Stimulated activated CD4-positive, alpha-beta T cell treated with anti-CD3 and anti-CD28 coated beads, Interleukin-12 subunit alpha, Interleukin-12 subunit beta, amount 100 ng/mL, for 48 hours (primary cell): ENCODE results near the gene ATG9B.

Source experiments
- DNase-seq, 3 donors: peaks; one replicate each; pipeline ENCODE4 v3.0.0-alpha.2; 2020; ENCODE audit warnings: low read depth in 2 of 3, low spot score in 1 of 3

The ATG9B gene

GRCh38 chr7:151024435-151025056, at the start of gene ATG9B:
Gene ATG9B (minus strand): TSS chr7:151024494. CDS start chr7:151024423, 71 bp downstream.
- DNase-seq, result no peak

- no peak for DNase-seq
Observed at GRCh38 chr7:151073990-151074389, 49.7 kb upstream of the ATG9B start.

GRCh38 chr7:151071032-151071866, 47.0 kb upstream of the ATG9B start:
- no peak for DNase-seq

GRCh38 chr7:151070574-151070960, 46.3 kb upstream of the ATG9B start:
- DNase-seq, result no peak

GRCh38 chr7:151069841-151070573, 45.7 kb upstream of the ATG9B start:
- no peak for DNase-seq

- DNase-seq, result no peak
Observed at GRCh38 chr7:151068069-151068773, 43.9 kb upstream of the ATG9B start.

GRCh38 chr7:151066273-151066974, 42.1 kb upstream of the ATG9B start:
- DNase-seq, result no peak

GRCh38 chr7:151065516-151065915, 41.2 kb upstream of the ATG9B start:
- no peak for DNase-seq

- DNase-seq, result no peak
Observed at GRCh38 chr7:151064993-151065392, 40.7 kb upstream of the ATG9B start.

GRCh38 chr7:151064454-151064853, 40.2 kb upstream of the ATG9B start:
- DNase-seq, result no peak

GRCh38 chr7:151063212-151063561, 38.9 kb upstream of the ATG9B start:
- DNase-seq, result no peak

GRCh38 chr7:151062399-151063211, 38.3 kb upstream of the ATG9B start:
- DNase-seq, result no peak

- DNase-seq, result no peak
Observed at GRCh38 chr7:151062111-151062398, 37.8 kb upstream of the ATG9B start.

- DNase-seq, result no peak
Observed at GRCh38 chr7:151061213-151062110, 37.2 kb upstream of the ATG9B start.

GRCh38 chr7:151060416-151061212, 36.3 kb upstream of the ATG9B start:
- no peak for DNase-seq

GRCh38 chr7:151060113-151060415, 35.8 kb upstream of the ATG9B start:
- DNase-seq, result no peak

GRCh38 chr7:151059367-151060112, 35.2 kb upstream of the ATG9B start, which contains the start of gene SLC4A2:
Gene SLC4A2 (plus strand): TSS chr7:151059589. CDS start chr7:151061988, 2,399 bp downstream.
- DNase-seq, result peak in 2 of 3 donors; percentile 54 to 63
